GM12878 (cell line): ENCODE data around the gene ZNF335. TPM values are rescaled to one million over a fixed set of nuclear protein-coding genes. Genes with fewer than 3 reads are reported as not detected.

ENCODE experiments used
- ATF2 ChIP-seq: IDR thresholded peaks from 2 replicates; pipeline ENCODE4 v1.6.1; 2012; ENCODE audit warnings: low read length, inconsistent platforms
- BCL11A ChIP-seq: IDR thresholded peaks from 2 replicates; pipeline ENCODE4 v1.6.1; 2011; ENCODE audit warnings: low read depth, low read length
- BCLAF1 ChIP-seq: fragments of 450-650 bp; IDR thresholded peaks from 2 replicates; pipeline ENCODE4 v1.6.1; 2017; ENCODE audit warnings: antibody characterized with exemption, mild to moderate bottlenecking, moderate library complexity
- E4F1 ChIP-seq: fragments of 450-650 bp; IDR thresholded peaks from 2 replicates; pipeline ENCODE4 v1.6.1; 2018; ENCODE audit warnings: borderline replicate concordance, mild to moderate bottlenecking; ENCODE audit not compliant: partially characterized antibody
- EP300 ChIP-seq, 2 experiments: fragments of 150-350 bp in 1 of 2; IDR thresholded peaks; 2 replicates each; pipeline ENCODE4 v1.6.1; 2011 to 2012; ENCODE audit warnings: low read depth in 2 of 2, low read length in 2 of 2, borderline replicate concordance in 1 of 2, improper control_type of control experiment in 1 of 2, inconsistent platforms in 1 of 2; ENCODE audit not compliant: control insufficient read depth in 1 of 2
- MTA3 ChIP-seq: IDR thresholded peaks from 2 replicates; pipeline ENCODE4 v1.6.1; 2012; ENCODE audit warnings: low read length, inconsistent platforms, borderline replicate concordance
- POU2F2 ChIP-seq: IDR thresholded peaks from 3 replicates; pipeline ENCODE4 v1.6.1; 2011; ENCODE audit warnings: low read depth, mild to moderate bottlenecking, low read length, borderline replicate concordance
- RAD21 ChIP-seq: IDR thresholded peaks from 2 replicates; pipeline ENCODE4 v1.6.1; 2011; ENCODE audit warnings: mild to moderate bottlenecking, low read depth, low read length, moderate library complexity; ENCODE audit not compliant: insufficient read depth
- RB1 ChIP-seq: fragments of 450-650 bp; formaldehyde crosslinking; IDR thresholded peaks from 2 replicates; pipeline ENCODE4 v1.6.1; 2017; ENCODE audit warnings: mild to moderate bottlenecking, borderline replicate concordance
- RBBP5 ChIP-seq: fragments of 200-600 bp; sonication (generic); conservative IDR thresholded peaks from 2 replicates; pipeline ENCODE4 v1.6.1; 2016
- RUNX3 ChIP-seq: IDR thresholded peaks from 2 replicates; pipeline ENCODE4 v1.6.1; 2012; ENCODE audit warnings: low read length, inconsistent platforms
- TCF12 ChIP-seq: IDR thresholded peaks from 2 replicates; pipeline ENCODE4 v1.6.1; 2011; ENCODE audit warnings: low read depth, mild to moderate bottlenecking, low read length
- ZNF217 ChIP-seq: fragments of 450-650 bp; IDR thresholded peaks from 2 replicates; pipeline ENCODE4 v1.6.1; 2017; ENCODE audit warnings: antibody characterized with exemption, mild to moderate bottlenecking
- polyA plus RNA-seq, 11 experiments: library from polyadenylated mRNA; depleted of rRNA in 4 of 11; unstranded in 6 of 11; stranded (reverse) in 5 of 11; fragments of >200 nt; fragmentation: Nextera tagmentation in 4 of 11; fragmentation: Illumina TruSeq in 1 of 11; extraction: Ambion mirVana in 4 of 11; extraction: Trizol in 1 of 11; gene quantifications; 1 replicate in 1 of 11; 2 replicates in 10 of 11; pipeline versions ENCODE4 v1.2.1 to v1.2.3, GENCODE V29; 2011 to 2016; ENCODE audit warnings: inconsistent platforms in 2 of 11, missing spikeins in 2 of 11, low read depth in 1 of 11
- total RNA-seq, 4 experiments: library from RNA; depleted of rRNA in 3 of 4; stranded (reverse); fragments of >200 nt in 3 of 4; fragmentation: Illumina TruSeq in 1 of 4; extraction: Trizol in 1 of 4; gene quantifications; 2 replicates each; pipeline versions ENCODE4 v1.2.1 to v1.2.3, GENCODE V29; 2013 to 2021

Gene ZNF335
- total and polyA plus RNA-seq, 10 of the 15 experiments (the other 5 are each of a cell fraction or from before 2014, with no cell fraction given), result 0.74 to 30.1 (median 14.5) TPM

- TF ChIP-seq ZNF217 (peak; percentile 59; the same call in 1 of the 2 replicates), RUNX3 (peak; percentile 76), TCF12 (peak; percentile 81), RAD21 (no peak), RBBP5 (no peak), EP300 (IDR thresholded peaks at IDR 0.05; ENCODE audit: borderline replicate concordance in 1 of 2, control insufficient read depth in 1 of 2, low read depth in 2 of 2, low read length in 2 of 2) (peak; percentile 31 to 55; a peak in 2 of 4 replicates), RB1 (no peak), BCLAF1 (no peak), E4F1 (no peak), POU2F2 (peak; percentile 92; the same call in 2 of the 3 replicates), MTA3 (no peak), BCL11A (peak; percentile 25; the same call in 1 of the 2 replicates), ATF2 (no peak)
Measured at GRCh38 chr20:45965169-45966002, 6.6 kb downstream of the ZNF335 start (continued).
